Endothelial cell (in vitro differentiated cells): ENCODE results near the gene GTPBP3. TPM values are rescaled to one million over a fixed set of nuclear protein-coding genes. Genes with fewer than 3 reads are reported as not detected.

Experiments used
- DNase-seq: peaks from one replicate; pipeline ENCODE4 v3.0.0; 2021; ENCODE audit warnings: low spot score
- H3K27ac Mint-ChIP-seq: one replicate; pipeline ENCODE4 v1.8.0; 2021; ENCODE audit warnings: mixed read lengths, inconsistent platforms; ENCODE audit not compliant: unreplicated experiment
- H3K27me3 Mint-ChIP-seq: one replicate; pipeline ENCODE4 v1.8.0; 2021; ENCODE audit warnings: mild to moderate bottlenecking, moderate library complexity, mixed read lengths, inconsistent platforms; ENCODE audit not compliant: unreplicated experiment
- H3K36me3 Mint-ChIP-seq: one replicate; pipeline ENCODE4 v1.8.0; 2021; ENCODE audit warnings: mild to moderate bottlenecking, low read depth, mixed read lengths, inconsistent platforms; ENCODE audit not compliant: unreplicated experiment
- H3K4me1 Mint-ChIP-seq: one replicate; pipeline ENCODE4 v1.8.0; 2021; ENCODE audit warnings: mild to moderate bottlenecking, mixed read lengths, inconsistent platforms; ENCODE audit not compliant: unreplicated experiment
- H3K4me3 Mint-ChIP-seq: one replicate; pipeline ENCODE4 v1.8.0; 2021; ENCODE audit warnings: mild to moderate bottlenecking, mixed read lengths, inconsistent platforms; ENCODE audit not compliant: unreplicated experiment
- H3K9me3 Mint-ChIP-seq: one replicate; pipeline ENCODE4 v1.8.0; 2021; ENCODE audit warnings: mixed read lengths, inconsistent platforms; ENCODE audit not compliant: unreplicated experiment
- total RNA-seq: library from RNA; stranded (reverse); fragmentation: NEBNext Ultra II Directional; extraction: Animal tissue kit (Norgen Biotek cat#: 25700); gene quantifications from one replicate; pipeline ENCODE4 v1.2.1, GENCODE V29; 2021; ENCODE audit not compliant: unreplicated experiment
- TF ChIP-seq, protein P1 (sequence below): fragments of 200-600 bp; sonication (generic); IDR thresholded peaks from one replicate; pipeline ENCODE4 v1.5.0; 2021; ENCODE audit warnings: antibody characterized with exemption; ENCODE audit not compliant: unreplicated experiment

Gene GTPBP3
- total RNA-seq, 1 donor from 2014 or later = 27.3 TPM

DNA sequence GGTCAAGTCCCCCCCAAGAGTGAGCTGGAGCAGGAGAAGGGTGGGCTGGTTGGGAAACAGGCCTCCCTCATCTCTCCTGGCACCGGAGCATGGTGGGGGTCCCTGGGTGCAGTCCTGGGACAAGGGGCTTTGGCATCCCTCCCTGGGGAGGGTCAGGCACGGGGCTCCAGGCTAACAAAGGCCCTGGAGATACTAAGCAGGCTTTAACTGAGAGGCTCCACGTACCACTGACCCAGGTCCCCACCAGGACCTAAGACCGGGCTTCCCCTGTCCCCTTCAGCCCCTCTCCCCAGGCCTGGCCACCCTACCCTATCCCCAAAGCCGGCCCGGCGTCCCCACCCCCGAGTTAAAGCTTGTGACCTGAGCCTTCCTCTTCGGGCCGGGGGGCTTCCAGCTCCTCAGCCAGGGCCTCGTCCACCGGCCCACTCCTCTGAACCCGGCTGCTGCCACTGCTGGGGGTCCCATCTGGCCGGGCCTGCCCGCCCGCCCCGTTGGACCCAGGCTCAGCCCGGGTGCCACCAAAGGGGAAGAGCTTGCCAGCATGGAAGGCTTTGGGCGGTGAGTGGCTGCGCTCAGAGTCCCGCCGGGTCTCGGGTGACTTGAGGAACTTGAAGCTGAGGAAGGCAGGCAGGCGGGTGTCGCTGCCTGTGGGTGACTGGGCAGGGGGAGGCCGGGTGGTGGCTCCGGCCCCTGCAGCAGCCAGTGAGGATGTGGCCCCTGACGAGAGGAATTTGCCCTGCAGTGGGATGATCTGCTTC, 12.8 kb upstream of the GTPBP3 start:
- Mint-ChIP-seq H3K9me3 (no peaks in the 10 kb centered on the region), H3K36me3 (peaks cover 15% of the 10 kb centered on the region), H3K4me3 (no peak overlapping the region), H3K4me1 (no peaks in the 10 kb centered on the region), H3K27me3 (peaks cover 12% of the 10 kb centered on the region), H3K27ac (no peak overlapping the region)
- DNase-seq = no peak
- TF ChIP-seq, protein P1, sequence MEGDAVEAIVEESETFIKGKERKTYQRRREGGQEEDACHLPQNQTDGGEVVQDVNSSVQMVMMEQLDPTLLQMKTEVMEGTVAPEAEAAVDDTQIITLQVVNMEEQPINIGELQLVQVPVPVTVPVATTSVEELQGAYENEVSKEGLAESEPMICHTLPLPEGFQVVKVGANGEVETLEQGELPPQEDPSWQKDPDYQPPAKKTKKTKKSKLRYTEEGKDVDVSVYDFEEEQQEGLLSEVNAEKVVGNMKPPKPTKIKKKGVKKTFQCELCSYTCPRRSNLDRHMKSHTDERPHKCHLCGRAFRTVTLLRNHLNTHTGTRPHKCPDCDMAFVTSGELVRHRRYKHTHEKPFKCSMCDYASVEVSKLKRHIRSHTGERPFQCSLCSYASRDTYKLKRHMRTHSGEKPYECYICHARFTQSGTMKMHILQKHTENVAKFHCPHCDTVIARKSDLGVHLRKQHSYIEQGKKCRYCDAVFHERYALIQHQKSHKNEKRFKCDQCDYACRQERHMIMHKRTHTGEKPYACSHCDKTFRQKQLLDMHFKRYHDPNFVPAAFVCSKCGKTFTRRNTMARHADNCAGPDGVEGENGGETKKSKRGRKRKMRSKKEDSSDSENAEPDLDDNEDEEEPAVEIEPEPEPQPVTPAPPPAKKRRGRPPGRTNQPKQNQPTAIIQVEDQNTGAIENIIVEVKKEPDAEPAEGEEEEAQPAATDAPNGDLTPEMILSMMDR = no peak

DNA sequence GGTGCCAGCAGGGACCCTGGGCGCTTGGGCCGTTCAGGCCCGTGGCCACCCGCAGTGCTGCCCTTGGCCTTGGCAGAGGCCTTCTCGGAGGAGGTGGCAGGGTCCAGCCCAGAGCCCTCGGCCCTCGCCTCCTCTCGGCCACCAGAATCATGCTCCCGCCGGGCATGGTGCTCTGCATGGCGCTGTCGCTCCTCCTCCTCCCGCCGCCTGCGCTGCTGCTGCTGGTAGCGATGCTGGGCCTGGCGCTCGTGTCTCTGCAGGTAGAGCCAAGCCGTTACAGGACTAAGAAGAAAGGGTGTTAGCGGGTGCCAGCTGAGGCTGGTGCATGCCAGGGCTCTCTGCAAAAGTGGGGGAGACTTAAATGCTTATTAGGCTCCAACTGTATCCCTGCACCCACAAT, 12.2 kb upstream of the GTPBP3 start:
- H3K9me3 Mint-ChIP-seq = no peaks in the 10 kb centered on the region
- no peak overlapping the region for H3K4me3 Mint-ChIP-seq
- TF ChIP-seq, protein P1 = no peak
- peaks cover 12% of the 10 kb centered on the region for H3K27me3 Mint-ChIP-seq
- peaks cover 13% of the 10 kb centered on the region for H3K36me3 Mint-ChIP-seq
- DNase-seq = no peak
- no peaks in the 10 kb centered on the region for H3K4me1 Mint-ChIP-seq
- H3K27ac Mint-ChIP-seq = peak overlapping the region; percentile 42

GRCh38 chr19:17325881-17326594, 11.3 kb upstream of the GTPBP3 start:
- Mint-ChIP-seq H3K4me1 (no peaks in the 10 kb centered on the region), H3K27ac (no peak overlapping the region), H3K9me3 (no peaks in the 10 kb centered on the region), H3K4me3 (peak overlapping the region; percentile 21), H3K27me3 (peaks cover 15% of the 10 kb centered on the region), H3K36me3 (peaks cover 16% of the 10 kb centered on the region)
- TF ChIP-seq, protein P1 = no peak
- DNase-seq = no peak

DNA sequence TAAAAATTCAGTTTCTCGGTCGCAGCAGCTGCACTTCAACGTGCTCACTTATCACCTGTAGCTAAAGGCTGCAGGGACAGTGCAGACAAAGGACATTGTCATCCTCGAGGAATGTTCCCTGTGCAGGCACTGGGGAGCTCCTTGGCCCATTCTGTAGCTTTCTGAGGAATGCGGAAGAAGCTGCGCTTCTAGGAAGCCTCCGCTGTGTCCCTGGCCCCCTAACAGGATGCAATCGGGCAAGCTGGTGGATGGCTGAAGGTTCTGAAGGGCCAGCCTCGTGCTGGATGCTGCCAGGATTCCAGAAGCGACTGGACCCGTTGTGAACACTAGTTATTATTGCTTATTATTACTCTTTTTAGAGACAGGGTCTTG, 10.8 kb upstream of the GTPBP3 start:
- H3K27me3 Mint-ChIP-seq = peaks cover 15% of the 10 kb centered on the region
- no peaks in the 10 kb centered on the region for H3K4me1 Mint-ChIP-seq
- no peak overlapping the region for H3K27ac Mint-ChIP-seq
- DNase-seq = no peak
- TF ChIP-seq, protein P1 = no peak
- H3K4me3 Mint-ChIP-seq = peak overlapping the region; percentile 21
- no peaks in the 10 kb centered on the region for H3K9me3 Mint-ChIP-seq
- peaks cover 16% of the 10 kb centered on the region for H3K36me3 Mint-ChIP-seq
